OCI-LY3 (cell line): ENCODE measurements around the gene DSTYK.

Experiments
- CTCF ChIP-seq: fragments of 200-600, 300-600 bp; sonication (generic); IDR thresholded peaks from 2 replicates; pipeline ENCODE4 v1.5.1; 2014; ENCODE audit warnings: antibody characterized with exemption, low read length, low read depth
- EZH2phosphoT487 ChIP-seq: fragments of 200-600 bp; shearing (Covaris generic); IDR thresholded peaks from 2 replicates; pipeline ENCODE4 v1.6.1; 2018; ENCODE audit warnings: antibody characterized with exemption, mixed run types, low read depth

- no peak for TF ChIP-seq CTCF
- no peak for TF ChIP-seq EZH2phosphoT487
Observed at GRCh38 chr1:205199931-205200299, 11.6 kb downstream of the DSTYK start.
